Measurements from ENCODE around the gene OSBPL2. TPM values are rescaled to one million over a fixed set of nuclear protein-coding genes. Genes with fewer than 3 reads are reported as not detected.

The OSBPL2 gene
- total and polyA plus RNA-seq, 2 experiments from 2014 or later: 37.5 to 43.4 TPM

- H3K36me3 ChIP-seq: peaks cover 22% of the 10 kb centered on the region
- no peak overlapping the region for H3K4me3 ChIP-seq
- no peak for DNase-seq (ENCODE audit: low read depth in 1 of 2, low spot score in 1 of 2)
- H3K27me3 ChIP-seq: no peaks in the 10 kb centered on the region
- H3K9me3 ChIP-seq (ENCODE audit: low read depth): no peaks in the 10 kb centered on the region
- H3K4me1 ChIP-seq (ENCODE audit: low read depth): no peaks in the 10 kb centered on the region
- TF ChIP-seq CTCF (IDR thresholded peaks at IDR 0.05; ENCODE audit: low read depth, low read length): no peak
- no peak overlapping the region for H3K27ac ChIP-seq
Observed at GRCh38 chr20:62296724-62297448, 58.6 kb downstream of the OSBPL2 start.

GRCh38 chr20:62297449-62298227, 59.3 kb downstream of the OSBPL2 start:
- DNase-seq (ENCODE audit: low read depth in 1 of 2, low spot score in 1 of 2): no peak
- Histone ChIP-seq H3K36me3 (peaks cover 16% of the 10 kb centered on the region), H3K4me1 (ENCODE audit: low read depth) (no peaks in the 10 kb centered on the region), H3K27me3 (no peaks in the 10 kb centered on the region), H3K27ac (no peak overlapping the region), H3K4me3 (no peak overlapping the region), H3K9me3 (ENCODE audit: low read depth) (no peaks in the 10 kb centered on the region)
- TF ChIP-seq CTCF (IDR thresholded peaks at IDR 0.05; ENCODE audit: low read depth, low read length): no peak

GRCh38 chr20:62298577-62299249, 60.4 kb downstream of the OSBPL2 start:
- Histone ChIP-seq H3K36me3 (peaks cover 13% of the 10 kb centered on the region), H3K4me3 (no peak overlapping the region), H3K4me1 (ENCODE audit: low read depth) (peaks cover 1% of the 10 kb centered on the region), H3K9me3 (ENCODE audit: low read depth) (no peaks in the 10 kb centered on the region), H3K27me3 (no peaks in the 10 kb centered on the region), H3K27ac (no peak overlapping the region)
- TF ChIP-seq CTCF (IDR thresholded peaks at IDR 0.05; ENCODE audit: low read depth, low read length): no peak
- DNase-seq (ENCODE audit: low read depth in 1 of 2, low spot score in 1 of 2): no peak

DNA sequence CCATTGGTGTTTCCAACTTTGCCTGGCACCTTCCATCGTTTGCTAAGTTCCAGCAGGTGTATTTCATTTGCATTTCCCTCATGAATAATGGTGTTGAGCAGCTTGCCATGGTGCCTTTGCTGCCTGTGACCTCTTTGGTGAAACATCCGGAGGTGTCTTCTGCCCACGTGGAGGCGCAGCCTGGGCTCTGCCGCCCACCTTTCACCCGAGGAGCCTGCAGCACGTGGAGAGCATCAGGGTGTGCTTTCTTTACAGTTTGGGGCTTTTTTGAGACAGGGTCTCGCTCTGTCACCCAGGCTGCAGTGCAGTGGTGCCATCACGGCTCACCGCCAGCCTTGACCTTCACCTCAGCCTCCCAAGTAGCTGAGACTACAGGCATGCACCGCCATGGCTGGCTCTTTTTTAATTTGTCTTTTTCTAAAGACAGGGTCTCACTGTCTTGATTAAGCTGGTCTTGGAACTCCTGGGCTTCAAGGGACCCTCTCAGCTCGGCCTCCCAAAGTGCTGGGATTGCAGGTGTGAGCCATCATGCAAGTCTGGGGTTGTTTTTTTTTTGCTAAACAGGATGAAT, 61.4 kb downstream of the OSBPL2 start:
- no peak for TF ChIP-seq CTCF (IDR thresholded peaks at IDR 0.05; ENCODE audit: low read depth, low read length)
- Histone ChIP-seq H3K4me1 (ENCODE audit: low read depth) (peaks cover 11% of the 10 kb centered on the region), H3K4me3 (no peak overlapping the region), H3K9me3 (ENCODE audit: low read depth) (no peaks in the 10 kb centered on the region), H3K27ac (no peak overlapping the region), H3K36me3 (peaks cover 5% of the 10 kb centered on the region), H3K27me3 (no peaks in the 10 kb centered on the region)
- no peak for DNase-seq (ENCODE audit: low read depth in 1 of 2, low spot score in 1 of 2)

DNA sequence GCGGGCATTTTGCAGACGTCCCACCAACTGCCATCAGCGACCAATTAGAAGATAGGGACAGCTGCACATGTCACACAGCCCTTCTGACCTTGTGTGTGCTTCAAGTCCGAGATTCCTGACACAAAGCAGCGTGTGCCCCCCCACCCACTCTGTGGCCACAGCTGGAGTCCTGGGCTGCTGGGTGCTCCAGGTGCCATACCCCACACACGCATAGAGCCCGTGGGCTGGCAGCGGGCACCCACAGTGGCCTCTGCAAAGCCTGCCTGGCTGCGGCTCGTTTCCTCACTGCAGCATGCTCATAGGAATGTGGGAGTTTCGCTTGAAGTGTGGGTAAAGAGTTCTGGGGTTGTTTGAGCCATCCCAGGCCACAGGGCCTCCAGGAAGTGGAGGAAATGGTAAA, 62.0 kb downstream of the OSBPL2 start:
- Histone ChIP-seq H3K4me1 (ENCODE audit: low read depth) (peaks cover 13% of the 10 kb centered on the region), H3K27ac (no peak overlapping the region), H3K36me3 (peaks cover 2% of the 10 kb centered on the region), H3K9me3 (ENCODE audit: low read depth) (no peaks in the 10 kb centered on the region), H3K4me3 (no peak overlapping the region), H3K27me3 (no peaks in the 10 kb centered on the region)
- TF ChIP-seq CTCF (IDR thresholded peaks at IDR 0.05; ENCODE audit: low read depth, low read length): no peak
- DNase-seq (ENCODE audit: low read depth in 1 of 2, low spot score in 1 of 2): no peak
